Thoracic aorta (tissue), 2 donors: ENCODE measurements around the gene CDHR2. TPM values are rescaled to one million over a fixed set of nuclear protein-coding genes. Genes with fewer than 3 reads are reported as not detected.

Source experiments
- ATAC-seq: fragments of 150-250 bp; one replicate; pipeline ENCODE4 v1.8.0; 2017; ENCODE audit warnings: low read depth; ENCODE audit not compliant: insufficient number of reproducible peaks, low FRiP score
- DNase-seq: peaks from one replicate; pipeline ENCODE4 v3.0.0-alpha.2; 2020; ENCODE audit warnings: low spot score
- H3K27ac ChIP-seq, 2 donors: fragments of 200-600 bp; sonication (generic); 1 replicate in 1 of 2; 2 replicates in 1 of 2; pipeline ENCODE4 v1.5.1; 2016; ENCODE audit warnings: mild to moderate bottlenecking in 2 of 2, moderate library complexity in 2 of 2
- H3K27me3 ChIP-seq: fragments of 200-600 bp; sonication (generic); replicated peaks from 2 replicates; pipeline ENCODE4 v1.6.0; 2016; ENCODE audit warnings: mild to moderate bottlenecking; ENCODE audit not compliant: insufficient read depth
- H3K36me3 ChIP-seq: fragments of 200-600 bp; sonication (generic); one replicate; pipeline ENCODE4 v1.5.1; 2016
- H3K4me1 ChIP-seq, 2 donors: fragments of 200-600 bp; sonication (generic); 1 replicate in 1 of 2; 2 replicates in 1 of 2; pipeline versions ENCODE4 v1.5.1 to v1.6.0; 2016; ENCODE audit warnings: low read depth in 2 of 2, mild to moderate bottlenecking in 1 of 2; ENCODE audit not compliant: control insufficient read depth in 1 of 2
- H3K4me3 ChIP-seq: fragments of 200-600 bp; sonication (generic); 2 replicates; pipeline ENCODE4 v1.5.1; 2016; ENCODE audit warnings: mild to moderate bottlenecking
- H3K9me3 ChIP-seq: fragments of 200-600 bp; sonication (generic); 2 replicates; pipeline ENCODE4 v1.5.1; 2016
- total RNA-seq, 2 donors: library from RNA; depleted of rRNA; stranded (reverse); fragments of >200 nt; gene quantifications; one replicate each; pipeline versions ENCODE4 v1.1.0 to v1.2.3, GENCODE V29; 2016
- TF ChIP-seq, protein P1 (sequence below): fragments of 200-600 bp; sonication (generic); IDR thresholded peaks from one replicate; pipeline ENCODE4 v1.5.1; 2019; ENCODE audit warnings: antibody characterized with exemption

Gene CDHR2
- total RNA-seq, 2 donors from 2014 or later: not detected

DNA sequence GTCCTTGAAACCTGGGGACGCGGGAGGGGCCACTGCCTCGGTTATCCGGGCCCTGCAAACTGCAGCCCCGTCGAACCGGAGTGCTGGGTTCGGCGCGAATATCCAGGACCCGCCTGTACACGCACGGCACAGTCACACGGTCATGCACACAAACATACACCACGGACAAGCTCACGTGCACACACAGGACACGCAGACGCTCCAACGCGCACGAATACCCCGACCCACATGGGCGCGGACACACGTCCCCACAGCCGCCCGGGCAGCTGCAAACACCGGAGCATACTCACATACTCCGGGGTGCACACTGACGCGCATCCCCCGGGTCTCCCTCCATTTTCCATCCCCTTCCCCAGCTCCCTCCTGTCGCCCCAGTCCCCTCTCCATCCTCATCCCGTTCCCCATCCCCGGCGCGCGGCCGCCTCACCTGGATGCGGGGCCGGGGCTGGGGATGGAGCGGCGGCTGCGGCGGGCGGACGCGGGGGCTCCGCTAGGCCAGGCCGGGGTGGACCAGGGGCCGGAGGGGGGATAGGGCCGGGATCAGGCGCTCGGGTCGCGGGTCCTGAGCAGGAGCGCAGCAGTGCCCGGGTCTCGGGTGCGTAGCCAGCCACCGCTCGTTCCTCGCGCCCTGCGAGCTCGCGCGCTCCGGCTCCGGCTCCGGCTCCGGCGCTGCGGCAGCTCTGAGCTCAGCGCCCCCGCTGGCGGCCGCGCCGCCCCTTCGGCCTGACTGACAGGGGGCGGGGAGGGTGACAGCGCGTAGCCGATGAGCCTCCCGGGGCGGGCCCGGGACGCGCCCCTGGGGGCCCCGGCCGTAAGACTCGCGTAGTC lies 80.9 kb downstream of the CDHR2 start, which contains the start of the genes EIF4E1B and SNCB:
Gene EIF4E1B, plus strand, starts transcription at position 823 of the 828 bp plus-strand sequence. CDS start 12,113 bp downstream, outside the sequence.
Gene SNCB, minus strand, starts transcription at position 682 of the 828 bp plus-strand sequence. CDS start 880 bp downstream, outside the sequence.
- Histone ChIP-seq H3K4me3 (peak within 1 kb of the TSS; percentile 66), H3K27ac (no peak within 1 kb of the TSS), H3K27me3 (peaks cover 16% of the 10 kb centered on the region), H3K36me3 (no peaks in the 10 kb centered on the region), H3K4me1 (peaks cover 13 to 17% of the 10 kb centered on the region in 2 donors), H3K9me3 (no peaks in the 10 kb centered on the region)
- TF ChIP-seq, protein P1, sequence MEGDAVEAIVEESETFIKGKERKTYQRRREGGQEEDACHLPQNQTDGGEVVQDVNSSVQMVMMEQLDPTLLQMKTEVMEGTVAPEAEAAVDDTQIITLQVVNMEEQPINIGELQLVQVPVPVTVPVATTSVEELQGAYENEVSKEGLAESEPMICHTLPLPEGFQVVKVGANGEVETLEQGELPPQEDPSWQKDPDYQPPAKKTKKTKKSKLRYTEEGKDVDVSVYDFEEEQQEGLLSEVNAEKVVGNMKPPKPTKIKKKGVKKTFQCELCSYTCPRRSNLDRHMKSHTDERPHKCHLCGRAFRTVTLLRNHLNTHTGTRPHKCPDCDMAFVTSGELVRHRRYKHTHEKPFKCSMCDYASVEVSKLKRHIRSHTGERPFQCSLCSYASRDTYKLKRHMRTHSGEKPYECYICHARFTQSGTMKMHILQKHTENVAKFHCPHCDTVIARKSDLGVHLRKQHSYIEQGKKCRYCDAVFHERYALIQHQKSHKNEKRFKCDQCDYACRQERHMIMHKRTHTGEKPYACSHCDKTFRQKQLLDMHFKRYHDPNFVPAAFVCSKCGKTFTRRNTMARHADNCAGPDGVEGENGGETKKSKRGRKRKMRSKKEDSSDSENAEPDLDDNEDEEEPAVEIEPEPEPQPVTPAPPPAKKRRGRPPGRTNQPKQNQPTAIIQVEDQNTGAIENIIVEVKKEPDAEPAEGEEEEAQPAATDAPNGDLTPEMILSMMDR: no peak
- DNase-seq (no peak), ATAC-seq (no peak)

DNA sequence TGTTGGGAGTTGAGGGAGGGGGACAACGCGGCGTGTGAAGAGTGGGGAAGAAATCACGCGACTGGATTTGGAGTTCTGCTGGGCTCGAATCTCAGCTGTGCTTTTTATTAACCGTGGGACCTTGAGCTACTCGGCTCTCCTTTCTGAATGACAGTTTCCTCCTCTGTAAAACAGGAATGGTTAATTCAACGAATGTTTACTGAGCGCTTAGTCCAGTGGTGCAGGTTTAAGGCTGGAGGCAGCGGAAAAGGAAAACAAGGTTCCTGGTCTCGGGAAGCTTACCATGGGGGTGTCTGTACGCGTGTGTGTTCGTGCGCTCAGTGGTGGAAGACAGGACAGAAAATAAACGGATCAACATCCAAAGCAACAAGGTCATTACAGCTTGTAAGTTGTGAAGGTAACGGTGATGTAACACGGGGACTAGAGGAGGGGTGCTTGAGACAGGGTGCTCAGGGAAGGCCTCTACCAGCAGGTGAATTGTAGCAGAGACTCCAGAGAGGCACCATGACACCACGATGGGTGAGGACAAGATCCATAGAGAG lies 81.6 kb downstream of the CDHR2 start:
- H3K9me3 ChIP-seq: no peaks in the 10 kb centered on the region
- no peak for DNase-seq
- no peak for ATAC-seq
- H3K27ac ChIP-seq: no peak overlapping the region
- no peaks in the 10 kb centered on the region for H3K36me3 ChIP-seq
- peak overlapping the region; percentile 66 for H3K4me3 ChIP-seq
- TF ChIP-seq, protein P1: no peak
- peaks cover 16% of the 10 kb centered on the region for H3K27me3 ChIP-seq
- peaks cover 13 to 17% of the 10 kb centered on the region in 2 donors for H3K4me1 ChIP-seq

DNA sequence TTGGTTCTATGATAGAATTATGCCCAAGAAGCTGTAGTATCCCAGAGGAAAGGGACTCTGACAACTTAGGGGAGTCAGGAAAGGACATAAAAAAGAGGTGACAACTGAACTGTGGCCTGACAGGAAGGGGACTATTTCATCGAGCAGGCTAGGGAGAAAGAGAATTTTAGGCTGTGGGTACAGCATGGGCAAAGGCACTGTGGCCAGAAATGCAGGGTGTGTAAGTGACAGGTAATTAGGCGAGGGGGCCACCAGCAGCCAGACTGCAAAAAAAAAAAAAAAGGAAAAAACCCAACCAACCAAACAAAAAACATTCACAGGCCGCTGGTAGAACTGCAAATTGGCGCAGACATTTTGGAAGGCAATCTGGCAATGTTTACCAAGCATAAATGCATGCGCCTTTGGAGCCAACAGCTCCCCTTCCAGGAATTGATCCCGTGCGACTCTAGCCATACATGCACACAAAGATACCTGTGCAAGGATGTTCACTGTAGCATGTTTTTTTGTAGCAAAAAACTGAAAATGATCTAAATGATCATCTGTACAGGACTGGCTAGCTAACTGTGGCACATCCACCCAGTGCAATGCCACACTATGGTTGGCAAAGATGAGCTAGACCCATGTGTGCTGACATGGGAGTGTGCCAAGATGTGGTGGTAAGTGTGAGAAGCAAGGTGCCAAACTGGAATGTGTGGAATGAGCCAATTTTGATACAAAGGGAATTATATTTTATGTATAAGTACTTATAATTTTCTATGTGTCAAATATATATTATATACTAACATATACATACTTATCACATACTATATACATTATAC lies 82.5 kb downstream of the CDHR2 start:
- H3K36me3 ChIP-seq: no peaks in the 10 kb centered on the region
- no peaks in the 10 kb centered on the region for H3K9me3 ChIP-seq
- no peak overlapping the region for H3K4me3 ChIP-seq
- ATAC-seq (no peak), DNase-seq (no peak)
- peaks cover 16% of the 10 kb centered on the region for H3K27me3 ChIP-seq
- no peak overlapping the region for H3K27ac ChIP-seq
- TF ChIP-seq, protein P1: no peak
- H3K4me1 ChIP-seq: peaks cover 13 to 17% of the 10 kb centered on the region in 2 donors

DNA sequence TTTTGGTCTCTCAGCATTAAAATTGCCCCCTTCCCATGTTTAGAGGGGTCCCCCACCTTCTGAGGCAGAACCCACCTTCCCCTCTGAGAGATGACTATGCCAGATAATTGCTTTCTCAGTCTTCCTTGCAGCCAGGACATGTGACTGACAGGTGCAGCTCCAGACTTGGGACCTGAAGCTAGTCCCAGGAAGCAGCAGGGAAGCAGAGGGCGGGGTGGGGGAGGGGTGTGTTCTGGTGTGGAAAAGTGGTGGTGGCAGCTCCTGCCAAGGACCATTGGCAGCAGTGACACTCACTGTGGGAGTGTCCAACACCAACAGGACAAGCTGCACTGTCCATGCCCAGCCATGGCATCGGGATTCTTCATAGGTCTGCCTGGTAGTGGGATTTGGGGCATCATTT lies 83.6 kb downstream of the CDHR2 start:
- Histone ChIP-seq H3K27me3 (peaks cover 16% of the 10 kb centered on the region), H3K4me3 (no peak overlapping the region), H3K36me3 (no peaks in the 10 kb centered on the region), H3K9me3 (no peaks in the 10 kb centered on the region), H3K4me1 (peaks cover 13 to 17% of the 10 kb centered on the region in 2 donors), H3K27ac (no peak overlapping the region)
- TF ChIP-seq, protein P1: no peak
- ATAC-seq (no peak), DNase-seq (no peak)
